GM18508 (cell line): ENCODE data around the gene TENT5C.

Source experiments
- ATAC-seq: cut with Tn5 transposase; IDR thresholded peaks from one replicate; pipeline ENCODE4 v1.9.1; 2021; ENCODE audit warnings: moderate number of reproducible peaks; ENCODE audit not compliant: insufficient read depth, unreplicated experiment

The TENT5C gene

GRCh38 chr1:117611894-117612483 is 6.1 kb downstream of the TENT5C start:
- ATAC-seq: no peak

DNA sequence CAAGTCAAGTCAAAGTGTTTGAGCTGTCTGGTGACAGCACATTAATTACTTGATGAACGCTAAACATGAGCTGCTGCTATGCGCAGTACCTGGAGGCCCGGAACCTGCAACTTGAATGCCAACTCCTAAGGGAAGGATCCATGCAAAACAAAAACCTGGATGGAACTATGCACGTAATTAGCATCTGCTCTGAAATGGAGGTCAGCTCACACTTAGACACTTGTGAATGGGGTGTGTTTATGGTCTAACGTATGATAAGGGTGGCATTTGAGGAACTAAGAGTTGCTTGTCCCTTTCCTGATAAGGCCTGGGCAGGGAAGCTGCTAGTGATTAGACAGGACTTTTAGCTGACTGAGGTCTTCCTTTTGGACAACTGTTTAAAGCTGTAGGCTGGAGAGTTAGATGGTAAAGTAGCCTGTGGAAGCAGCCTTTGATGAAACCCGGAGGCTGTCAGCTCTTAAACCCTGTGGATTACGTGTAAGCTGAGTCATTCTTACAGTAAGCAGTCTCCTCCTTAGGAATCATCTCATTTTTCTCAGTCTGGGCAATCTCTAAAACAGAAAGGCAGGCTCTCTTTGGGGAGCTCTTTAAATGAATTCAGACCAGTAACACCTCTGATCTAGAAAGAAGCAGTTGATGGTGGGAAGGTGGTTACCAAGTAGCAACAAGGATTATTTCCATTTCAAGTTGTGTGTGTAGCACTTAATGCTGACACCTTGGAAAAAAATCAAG is 6.8 kb downstream of the TENT5C start:
- no peak for ATAC-seq

DNA sequence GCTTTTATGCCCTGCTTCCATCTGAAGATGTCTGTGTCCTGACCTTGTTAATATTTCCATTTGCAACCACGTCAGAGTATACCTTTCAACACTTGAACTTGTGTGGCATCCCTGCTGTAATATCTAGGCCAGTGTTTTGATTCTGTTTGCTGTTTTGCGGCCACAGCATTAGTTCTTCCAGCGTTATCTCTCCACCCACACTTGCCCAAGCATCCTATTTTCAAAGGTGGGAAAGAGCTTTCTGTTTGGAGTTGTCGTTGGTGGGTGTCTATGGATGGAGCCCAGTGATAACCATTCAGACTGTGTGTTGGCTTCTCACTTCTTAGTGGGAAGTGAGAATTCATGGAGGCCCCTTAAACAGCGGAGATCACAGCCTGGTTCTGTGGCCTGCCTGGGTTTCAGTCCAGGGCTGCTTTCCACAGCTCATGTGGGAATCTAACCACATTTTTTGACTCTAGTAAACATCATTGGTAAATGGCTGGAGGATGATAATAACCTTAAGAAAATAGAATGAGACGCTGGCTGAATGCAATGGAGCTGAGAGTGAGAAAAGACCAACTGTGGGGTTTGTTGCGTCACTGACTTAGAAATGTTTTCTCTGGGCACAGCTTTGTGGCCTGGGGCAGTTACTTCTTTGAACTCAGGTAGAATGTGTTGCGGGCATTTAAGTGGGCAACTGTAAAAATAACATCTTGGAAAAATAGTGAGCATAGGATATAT is 7.6 kb downstream of the TENT5C start:
- no peak for ATAC-seq

- no peak for ATAC-seq
Observed at GRCh38 chr1:117613969-117614729, 8.3 kb downstream of the TENT5C start.

GRCh38 chr1:117615474-117615873 is 9.6 kb downstream of the TENT5C start:
- no peak for ATAC-seq

DNA sequence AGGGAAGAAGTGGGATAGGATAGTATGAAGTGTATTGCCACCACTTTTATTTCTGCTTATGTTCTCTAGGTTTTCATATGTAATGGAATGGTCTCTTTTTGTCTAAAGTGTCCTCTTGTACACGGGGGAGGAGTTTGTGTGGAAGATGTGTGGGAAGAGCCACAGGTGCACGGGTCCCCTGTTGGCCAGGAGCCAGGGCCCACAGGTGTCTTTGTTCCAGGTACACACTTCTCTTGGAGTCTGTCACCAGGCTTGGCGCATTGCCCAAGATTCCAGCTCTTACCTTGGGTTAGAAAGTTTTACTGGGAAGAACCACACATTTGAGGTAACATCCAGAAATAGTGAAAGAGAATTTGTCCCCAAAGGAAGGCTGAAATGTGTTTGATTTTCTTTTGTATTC is 10.5 kb downstream of the TENT5C start:
- ATAC-seq: no peak

GRCh38 chr1:117616967-117617366 is 11.1 kb downstream of the TENT5C start:
- ATAC-seq: no peak

- ATAC-seq: no peak
Observed at GRCh38 chr1:117618450-117619122, 12.7 kb downstream of the TENT5C start.

DNA sequence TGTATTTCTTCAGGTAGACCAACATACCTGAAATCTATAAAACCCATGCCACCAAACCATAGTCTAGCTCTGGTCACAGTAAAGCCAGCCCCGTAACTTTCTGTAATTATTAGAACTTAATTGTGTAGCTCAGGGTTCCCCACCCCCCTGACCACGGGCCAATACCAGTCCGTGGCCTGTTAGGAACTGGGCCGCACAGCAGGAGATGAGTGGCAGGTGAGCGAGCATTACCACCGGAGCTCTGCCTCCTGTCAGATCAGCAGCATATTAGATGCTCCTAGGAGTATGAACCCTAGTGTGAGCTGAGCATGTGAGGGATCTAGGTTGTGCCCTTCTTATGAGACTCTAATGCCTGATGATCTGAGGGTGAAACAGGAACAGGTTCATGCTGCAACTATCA is 14.6 kb downstream of the TENT5C start:
- ATAC-seq: no peak

- no peak for ATAC-seq
Observed at GRCh38 chr1:117621316-117621715, 15.5 kb downstream of the TENT5C start.

GRCh38 chr1:117622726-117623125 is 16.9 kb downstream of the TENT5C start:
- no peak for ATAC-seq

- ATAC-seq: no peak
Observed at GRCh38 chr1:117623141-117623540, 17.3 kb downstream of the TENT5C start.

- no peak for ATAC-seq
Observed at GRCh38 chr1:117623698-117624097, 17.9 kb downstream of the TENT5C start.

DNA sequence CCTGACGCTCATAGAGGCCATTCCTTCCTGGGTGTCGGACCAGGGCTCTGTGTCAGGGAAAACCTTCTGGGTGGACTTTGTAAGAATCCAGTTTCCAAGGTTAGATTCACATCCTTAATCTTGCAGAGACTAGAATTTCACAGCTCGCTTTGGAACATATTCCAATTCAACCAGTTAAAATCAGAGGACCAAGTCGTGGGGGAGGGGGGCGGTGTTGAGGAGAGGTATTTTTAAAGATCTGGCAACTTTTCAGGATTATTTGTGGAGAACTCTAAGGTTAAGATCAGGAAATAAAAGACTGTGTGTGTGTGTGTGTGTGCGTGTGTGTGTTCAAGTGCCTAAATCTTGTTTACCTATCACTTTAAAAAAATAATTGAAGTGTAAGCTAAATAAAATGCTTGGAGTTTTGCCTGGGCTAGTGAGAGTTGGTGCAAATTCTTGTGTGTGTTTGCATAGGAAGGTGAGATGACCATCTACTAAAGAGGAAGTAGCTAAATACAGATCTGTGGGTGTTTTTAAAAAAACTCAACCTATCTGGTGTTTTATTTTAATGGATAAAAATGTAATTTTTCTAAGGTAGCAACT is 21.8 kb downstream of the TENT5C start:
- no peak for ATAC-seq

- no peak for ATAC-seq
Observed at GRCh38 chr1:117628343-117628742, 22.5 kb downstream of the TENT5C start.

DNA sequence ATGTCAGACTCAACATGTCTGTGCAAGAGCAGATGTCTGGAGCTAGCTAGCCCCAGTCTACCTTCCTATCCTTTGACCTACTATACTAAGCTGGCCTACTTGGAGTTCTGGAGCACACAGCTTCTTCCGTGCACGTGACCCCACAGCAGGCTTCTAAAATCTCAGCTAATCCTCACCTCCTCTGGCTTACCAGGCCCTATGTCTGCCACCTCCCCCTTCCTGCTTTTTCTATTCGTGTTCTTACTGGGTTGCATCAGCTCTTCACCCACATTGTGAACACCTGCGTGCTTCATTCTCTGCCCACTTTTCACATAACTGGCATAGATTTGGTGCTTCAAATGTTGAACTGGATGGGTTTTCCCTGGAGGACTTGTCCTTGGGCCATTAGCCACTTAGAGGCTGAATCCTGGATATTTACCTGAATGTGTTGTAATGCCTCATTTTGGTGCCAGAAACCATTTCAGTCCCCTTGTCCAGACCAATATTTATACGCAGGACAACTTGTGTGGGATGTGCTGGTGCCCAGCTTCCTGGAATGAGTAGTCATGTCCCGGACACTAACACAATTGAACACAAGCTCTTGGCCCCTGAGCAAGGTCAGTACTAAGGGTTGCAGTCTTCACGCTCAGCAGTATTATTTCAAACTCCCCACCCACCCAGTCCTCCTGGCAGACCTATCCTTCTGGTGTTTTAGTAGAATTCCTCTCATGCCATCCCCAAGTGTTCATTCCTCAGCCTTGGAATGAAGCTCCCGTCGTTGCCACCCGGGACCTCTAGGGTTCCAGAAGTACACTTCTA is 24.0 kb downstream of the TENT5C start:
- ATAC-seq: no peak

- no peak for ATAC-seq
Observed at GRCh38 chr1:117630423-117630998, 24.7 kb downstream of the TENT5C start.

DNA sequence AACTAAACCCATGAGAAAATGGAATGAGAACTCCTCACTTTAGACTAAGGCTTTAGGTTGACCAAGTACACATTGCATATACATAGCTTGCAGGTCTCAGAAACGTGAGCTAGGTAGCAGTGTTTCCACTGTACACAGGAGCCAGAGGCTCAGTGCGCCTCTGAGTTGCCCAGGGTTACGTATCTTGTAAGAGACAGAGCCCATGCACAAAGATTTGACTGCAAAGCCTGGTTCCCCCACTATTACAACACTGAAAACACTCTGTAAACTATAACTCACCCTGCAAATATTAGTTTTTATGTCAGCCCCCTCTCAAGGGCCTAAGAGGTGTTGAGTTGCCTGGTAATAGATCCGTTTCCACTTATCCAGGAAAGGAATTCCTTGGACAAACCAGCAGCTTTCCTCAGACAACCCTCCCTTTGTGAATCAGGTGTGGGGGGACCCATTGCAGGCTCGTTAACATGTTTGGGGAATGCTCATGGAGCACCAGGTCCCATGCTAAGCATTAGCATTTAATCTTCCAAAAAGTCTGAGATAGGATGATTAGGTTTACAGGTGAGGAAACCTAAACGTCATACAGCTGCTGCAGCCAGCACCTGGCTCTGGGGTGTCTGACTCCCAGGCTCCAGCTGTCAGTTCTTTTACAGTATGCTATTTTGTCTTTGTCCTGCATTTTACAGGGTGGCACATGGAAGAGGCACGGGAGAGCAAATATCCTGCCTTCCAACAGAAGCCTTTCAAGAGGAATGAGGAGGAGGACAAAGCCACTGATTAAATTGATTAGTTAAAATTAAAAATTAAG is 25.7 kb downstream of the TENT5C start:
- ATAC-seq: no peak
